ENCODE results near the gene ASPRV1.

Gene ASPRV1

GRCh38 chr2:69940691-69941090 lies 20.7 kb downstream of the ASPRV1 start:
- DNase-seq (ENCODE audit: low read depth) = no peak

GRCh38 chr2:69939722-69940121 lies 21.7 kb downstream of the ASPRV1 start:
- DNase-seq (ENCODE audit: low read depth) = no peak

- no peak for DNase-seq (ENCODE audit: low read depth)
Observed at GRCh38 chr2:69937968-69938367, 23.5 kb downstream of the ASPRV1 start.

DNA sequence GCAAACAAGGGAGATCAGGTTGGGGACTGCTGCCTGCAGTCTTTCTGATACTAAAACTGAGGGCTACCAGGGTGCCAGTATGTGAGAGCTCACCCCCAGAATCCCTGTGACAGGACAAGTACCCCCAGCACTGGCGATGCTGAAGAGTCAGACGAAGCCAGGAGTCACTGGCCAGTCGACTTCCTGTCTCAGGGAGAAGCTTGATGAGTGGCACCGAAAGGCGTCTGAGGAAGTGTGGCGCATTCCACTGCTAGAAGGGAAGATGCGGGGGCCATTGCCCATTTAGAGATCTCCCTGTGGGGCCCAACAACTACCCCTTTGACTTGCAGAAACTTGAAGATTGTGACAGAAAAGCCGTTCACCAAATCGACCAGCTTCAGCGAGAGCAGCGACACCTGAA lies 24.5 kb downstream of the ASPRV1 start:
- no peak for DNase-seq (ENCODE audit: low read depth)

DNA sequence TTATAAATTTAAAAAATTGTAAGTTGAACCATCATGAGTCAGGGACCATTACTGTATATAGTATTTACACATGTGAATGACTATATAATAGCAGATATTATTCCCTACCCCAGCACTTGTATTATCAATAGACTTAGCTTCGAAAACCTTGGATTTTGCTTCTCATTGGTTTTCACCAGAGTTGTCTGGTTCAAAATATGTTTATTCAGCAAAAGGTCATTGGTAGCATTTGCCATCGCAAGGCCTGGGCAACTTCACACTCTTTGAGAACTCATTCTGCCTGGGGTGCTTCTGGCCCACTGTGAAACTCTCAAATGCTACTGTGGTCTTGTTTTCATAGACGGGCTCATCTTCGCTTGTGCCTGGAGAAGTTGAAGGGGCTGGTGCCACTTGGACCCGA lies 26.4 kb downstream of the ASPRV1 start:
- no peak for DNase-seq (ENCODE audit: low read depth)

- no peak for DNase-seq (ENCODE audit: low read depth)
Observed at GRCh38 chr2:69934614-69934908, 26.9 kb downstream of the ASPRV1 start.

GRCh38 chr2:69933839-69934613 lies 27.4 kb downstream of the ASPRV1 start:
- peak; percentile 50 for DNase-seq (ENCODE audit: low read depth)

DNA sequence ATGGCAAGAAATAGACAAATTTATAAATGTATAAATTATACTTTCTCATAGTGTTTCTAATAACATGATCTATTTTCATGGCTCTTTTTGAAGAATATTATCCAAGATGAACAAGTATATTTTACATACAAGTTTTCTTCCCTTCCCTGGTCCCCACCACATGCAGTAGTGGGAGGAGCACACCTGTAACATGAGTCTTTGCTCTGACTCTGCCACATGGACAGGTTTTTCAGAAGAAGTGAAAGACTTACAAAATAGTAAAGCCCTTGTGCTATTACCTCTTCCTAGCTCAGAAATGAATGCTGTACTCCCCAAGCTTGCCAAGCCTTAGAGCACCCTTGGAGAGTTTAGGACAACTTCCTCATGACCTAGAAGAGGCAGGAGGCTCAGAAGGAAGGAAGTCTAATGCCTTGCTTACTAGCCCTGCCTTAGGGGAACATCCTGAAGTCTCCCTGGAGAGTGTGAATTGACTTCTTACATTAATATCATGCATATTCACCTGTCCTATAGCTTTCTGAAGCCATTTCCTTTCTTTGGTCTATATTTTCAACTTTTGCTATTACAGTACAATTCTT lies 28.1 kb downstream of the ASPRV1 start:
- DNase-seq (ENCODE audit: low read depth) = no peak

GRCh38 chr2:69932596-69932922 lies 28.9 kb downstream of the ASPRV1 start:
- DNase-seq (ENCODE audit: low read depth) = no peak

DNA sequence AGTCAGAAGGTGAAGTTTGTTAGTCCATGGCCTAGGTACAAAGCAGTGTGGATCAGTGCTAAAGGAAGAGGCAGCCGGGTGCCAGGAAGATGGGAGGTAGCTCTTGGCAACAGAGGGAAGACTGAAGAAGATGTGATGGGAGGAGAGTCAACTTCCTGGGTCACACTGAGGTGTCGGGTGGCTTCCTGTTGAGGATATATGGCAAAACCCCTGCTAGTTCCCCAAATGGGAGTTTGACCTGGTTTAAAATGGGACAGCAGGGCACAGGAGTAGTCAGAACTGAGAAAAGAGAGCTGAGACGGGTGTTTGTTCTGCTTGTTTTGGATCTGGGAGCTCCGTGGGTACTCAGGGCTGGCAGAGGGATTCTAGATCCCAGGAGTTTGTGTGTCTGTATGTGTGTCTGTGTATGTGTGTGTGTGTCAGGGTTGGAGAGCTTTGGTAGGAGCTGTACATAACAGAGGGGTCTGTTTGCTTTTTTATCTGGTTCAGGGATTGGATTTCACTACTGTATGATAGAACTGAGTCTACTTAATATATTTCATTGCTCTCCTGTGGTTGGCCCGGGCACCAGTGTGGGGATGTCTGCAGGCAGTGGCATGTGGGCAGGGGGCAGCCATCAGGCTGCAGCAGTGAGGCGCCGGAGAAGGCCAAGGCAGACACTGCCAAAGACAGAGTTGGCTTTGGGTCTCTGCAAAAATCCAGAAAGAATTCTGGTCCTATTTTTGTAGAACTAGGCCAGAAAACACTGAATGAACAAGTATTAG lies 29.4 kb downstream of the ASPRV1 start:
- DNase-seq (ENCODE audit: low read depth) = no peak

DNA sequence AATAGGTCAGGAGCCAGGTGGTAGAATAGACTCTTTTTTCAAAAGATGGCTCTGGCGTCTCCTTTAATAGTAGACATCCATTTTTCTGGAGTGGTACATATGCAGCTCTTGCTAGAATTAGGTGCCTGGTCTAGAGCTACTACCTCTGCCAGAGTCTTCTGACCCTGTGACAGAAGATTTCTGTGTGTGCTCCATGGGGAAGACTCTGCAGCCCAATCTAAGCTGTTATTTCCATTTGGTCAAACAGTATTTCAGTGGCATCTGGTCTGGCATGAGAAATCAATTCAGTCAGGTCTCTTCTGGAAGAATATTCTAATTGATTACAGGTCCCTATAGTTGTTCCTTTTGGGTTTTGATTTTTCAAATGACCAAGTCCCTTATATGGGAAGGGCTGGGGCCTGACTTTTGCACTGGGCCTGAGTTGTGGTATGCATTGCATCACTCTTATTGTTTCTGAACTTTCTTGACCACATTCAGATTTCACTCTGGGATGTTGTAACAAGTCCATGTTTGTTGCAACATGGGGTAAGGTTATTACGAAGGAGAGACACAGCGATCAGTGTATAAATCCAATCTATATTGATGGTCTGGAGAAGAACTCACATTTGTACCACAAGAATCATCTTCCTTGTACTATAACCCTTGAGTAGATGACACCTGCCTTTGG lies 34.4 kb downstream of the ASPRV1 start:
- peak; percentile 63 for DNase-seq (ENCODE audit: low read depth)

- DNase-seq (ENCODE audit: low read depth) = no peak
Observed at GRCh38 chr2:69923116-69923515, 38.3 kb downstream of the ASPRV1 start.

DNA sequence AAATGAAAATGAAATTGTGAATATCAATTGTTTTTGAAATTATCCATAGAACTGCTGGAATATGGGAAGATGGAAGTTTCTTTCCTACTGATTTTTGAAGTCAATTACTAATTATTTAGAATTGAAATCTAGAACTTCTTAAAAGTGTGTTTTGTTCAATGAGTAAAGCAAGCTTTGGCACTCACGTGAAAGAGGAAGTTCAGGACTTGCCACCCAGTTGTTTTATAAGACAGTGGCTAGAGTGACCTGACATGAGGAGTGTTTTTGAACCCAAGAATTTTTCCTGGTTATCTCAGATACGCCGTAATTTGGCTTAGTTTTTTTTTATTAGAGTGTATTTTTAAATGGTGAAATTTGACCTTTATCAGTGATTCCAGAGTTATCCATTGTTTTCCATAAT lies 43.0 kb downstream of the ASPRV1 start:
- DNase-seq (ENCODE audit: low read depth) = no peak

- peak; percentile 72 for DNase-seq (ENCODE audit: low read depth)
Observed at GRCh38 chr2:69917852-69918251, 43.6 kb downstream of the ASPRV1 start.

DNA sequence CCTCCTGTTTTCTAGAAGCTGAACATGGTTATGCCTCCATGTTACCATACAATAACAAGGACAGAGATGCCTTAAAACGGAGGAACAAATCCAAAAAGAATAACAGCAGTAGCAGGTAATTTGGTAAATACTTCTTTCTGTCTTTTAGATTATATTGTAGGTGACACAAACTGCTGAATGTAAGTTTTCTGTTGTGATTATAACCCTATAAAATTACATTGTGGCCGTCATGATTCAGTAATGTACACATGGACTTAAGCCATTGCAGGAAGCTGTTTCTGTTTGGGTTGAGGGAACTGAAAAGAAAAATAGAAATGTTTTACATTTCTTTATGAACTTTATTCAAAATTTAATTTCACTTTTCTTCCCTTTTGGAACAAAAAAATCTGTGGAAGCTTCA lies 45.3 kb downstream of the ASPRV1 start:
- DNase-seq (ENCODE audit: low read depth) = no peak

DNA sequence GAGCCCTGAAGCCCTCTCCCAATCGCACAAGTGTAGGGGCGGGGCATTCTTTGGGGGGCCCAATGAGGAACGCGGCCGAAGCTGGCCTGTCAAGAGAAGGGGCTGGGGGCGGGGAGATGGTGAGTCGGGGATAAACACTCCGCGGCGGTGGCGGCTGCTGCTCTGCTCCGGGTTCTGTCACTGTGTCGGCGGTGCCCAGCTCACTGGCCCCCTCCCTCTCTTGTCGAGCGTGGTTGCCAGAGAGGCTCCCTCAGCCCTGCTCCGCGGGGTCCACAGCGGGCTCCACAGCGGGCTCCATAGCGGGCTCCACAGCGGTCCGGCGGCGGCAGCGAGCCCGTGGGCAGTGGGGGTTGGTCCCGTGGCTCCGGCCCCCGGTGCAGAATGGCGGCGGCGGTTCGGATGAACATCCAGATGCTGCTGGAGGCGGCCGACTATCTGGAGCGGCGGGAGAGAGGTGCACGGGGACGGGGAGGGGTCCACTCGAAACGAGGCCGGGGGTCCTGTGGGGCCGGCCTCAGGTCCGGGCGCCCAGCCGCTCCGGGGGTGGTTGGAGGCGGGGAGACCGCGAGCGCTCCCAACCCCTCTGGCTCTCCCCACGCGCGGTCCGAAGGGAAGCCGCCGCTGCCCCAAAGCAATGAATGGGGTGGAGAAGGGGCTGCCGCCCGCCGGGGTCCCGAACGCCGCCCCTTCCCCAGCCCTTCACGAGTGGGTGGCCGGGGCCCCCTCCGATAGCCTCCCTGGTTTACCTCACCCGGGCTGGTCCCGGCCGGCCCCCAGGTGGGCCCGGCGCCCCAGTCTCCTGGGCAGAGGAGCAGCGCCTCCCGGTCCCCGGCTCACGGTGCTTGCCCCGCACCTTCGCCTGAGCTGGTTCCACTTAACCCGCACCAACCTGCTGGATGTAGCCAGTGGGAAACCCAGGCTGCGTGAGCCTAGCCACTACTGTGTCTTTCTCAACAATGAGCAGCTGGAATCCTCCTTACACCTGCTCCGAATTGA lies 46.2 kb downstream of the ASPRV1 start, which contains the start of gene MXD1:
MXD1 (plus strand) TSS at position 160 of the 996 bp plus-strand sequence; CDS start at position 382, 222 bp downstream.
- no peak for DNase-seq (ENCODE audit: low read depth)

- DNase-seq (ENCODE audit: low read depth) = peak; percentile 100
Observed at GRCh38 chr2:69914164-69914949, 47.1 kb downstream of the ASPRV1 start.

- peak; percentile 49 for DNase-seq (ENCODE audit: low read depth)
Observed at GRCh38 chr2:69911985-69912563, 49.4 kb downstream of the ASPRV1 start.
